ENCODE data around the gene MPP3. TPM values are rescaled to one million over a fixed set of nuclear protein-coding genes. Genes with fewer than 3 reads are reported as not detected.

The MPP3 gene
- polyA plus RNA-seq, 1 donor: 4.4 TPM

DNA sequence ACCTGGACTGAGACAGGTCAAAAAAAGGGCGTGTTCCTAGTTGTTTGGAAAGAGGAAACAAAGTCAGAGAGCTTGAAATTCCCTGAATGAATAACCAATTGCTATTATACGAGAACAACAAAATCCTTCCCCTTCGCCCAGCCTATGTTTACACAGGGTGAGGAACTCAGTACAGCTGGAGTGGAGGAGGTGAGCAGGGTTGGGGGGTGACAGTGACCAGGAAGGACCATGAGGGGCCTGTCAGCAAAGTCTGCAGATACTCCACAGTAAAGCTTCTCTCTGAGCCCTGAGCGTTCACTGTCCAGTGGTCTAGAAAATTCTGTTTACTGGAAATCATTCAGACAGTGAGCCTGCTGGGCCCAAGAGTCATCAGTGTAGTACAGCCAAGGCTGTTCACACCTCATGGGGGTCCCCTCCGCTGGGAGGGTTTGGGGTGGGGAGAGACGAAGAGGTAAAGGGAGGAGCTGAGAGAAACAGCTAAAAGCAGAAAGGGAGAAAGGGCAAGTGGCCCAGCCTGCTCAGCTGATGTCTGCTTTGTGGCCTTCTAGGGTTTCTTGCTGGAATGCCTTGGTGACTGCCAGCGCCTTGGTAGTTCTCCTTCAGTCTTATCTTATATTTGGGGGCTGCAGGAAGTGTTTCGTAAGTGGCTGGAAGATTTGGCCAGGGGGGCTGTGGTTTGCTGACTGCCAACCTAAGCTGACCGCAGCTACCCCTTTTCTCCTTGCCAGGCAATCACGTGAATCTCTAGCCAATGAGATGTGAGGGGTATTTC, 59.9 kb downstream of the MPP3 start:
- no peak for DNase-seq (ENCODE audit: low read depth)

DNA sequence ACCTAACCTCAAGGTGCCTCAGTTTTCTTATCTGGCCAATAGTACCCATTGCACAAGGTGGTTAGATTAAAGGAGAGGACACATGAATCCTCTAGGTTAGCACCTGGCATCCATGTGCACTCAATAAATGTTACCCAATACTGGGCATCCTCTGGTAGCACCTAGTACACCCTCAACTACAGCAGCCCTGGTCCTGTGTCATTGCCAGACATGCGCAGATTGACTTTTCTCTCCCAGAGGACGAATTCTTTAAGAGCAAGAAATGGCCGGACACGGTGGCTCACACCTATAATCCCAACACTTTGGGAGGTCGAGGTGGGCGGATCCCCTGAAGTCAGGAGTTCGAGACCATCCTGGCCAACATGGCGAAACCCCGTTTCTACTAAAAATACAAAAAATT, 61.5 kb downstream of the MPP3 start:
- no peak for DNase-seq (ENCODE audit: low read depth)

DNA sequence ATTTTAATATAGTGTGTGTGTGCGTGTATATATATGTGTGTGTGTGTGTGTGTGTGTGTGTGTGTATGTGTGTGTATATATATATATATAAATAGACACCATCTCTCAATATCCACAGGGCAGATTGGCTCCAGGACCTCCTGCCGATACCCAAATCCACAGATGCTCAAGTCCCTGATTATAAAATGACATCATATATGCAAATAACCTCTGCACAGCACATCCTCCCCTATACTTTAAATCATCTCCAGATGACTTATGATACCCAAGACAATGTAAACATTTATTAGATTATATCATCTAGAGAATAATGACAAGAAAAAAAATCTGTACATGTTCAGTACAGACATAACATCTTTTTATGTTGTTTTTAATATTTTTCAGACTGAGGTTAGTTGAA, 62.0 kb downstream of the MPP3 start:
- DNase-seq (ENCODE audit: low read depth): no peak

DNA sequence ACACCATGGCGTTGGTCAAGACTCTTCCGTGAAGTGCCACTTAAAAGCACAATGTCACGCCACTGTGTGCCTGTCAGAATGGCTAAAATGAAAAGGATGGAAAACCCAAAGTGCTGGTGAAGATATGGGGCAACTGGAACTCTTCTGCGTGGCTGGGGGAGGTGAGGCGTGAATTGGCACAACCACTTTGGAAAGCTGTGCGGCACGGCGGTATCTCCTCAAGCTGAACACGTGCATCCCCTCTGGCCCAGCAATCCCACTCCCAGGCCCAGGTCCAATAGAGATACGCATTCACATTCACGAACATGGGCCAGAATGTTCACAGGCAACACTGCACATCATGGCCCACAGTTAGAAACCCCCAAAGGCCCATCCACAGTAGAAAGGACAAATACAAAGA, 63.1 kb downstream of the MPP3 start:
- DNase-seq (ENCODE audit: low read depth): no peak

DNA sequence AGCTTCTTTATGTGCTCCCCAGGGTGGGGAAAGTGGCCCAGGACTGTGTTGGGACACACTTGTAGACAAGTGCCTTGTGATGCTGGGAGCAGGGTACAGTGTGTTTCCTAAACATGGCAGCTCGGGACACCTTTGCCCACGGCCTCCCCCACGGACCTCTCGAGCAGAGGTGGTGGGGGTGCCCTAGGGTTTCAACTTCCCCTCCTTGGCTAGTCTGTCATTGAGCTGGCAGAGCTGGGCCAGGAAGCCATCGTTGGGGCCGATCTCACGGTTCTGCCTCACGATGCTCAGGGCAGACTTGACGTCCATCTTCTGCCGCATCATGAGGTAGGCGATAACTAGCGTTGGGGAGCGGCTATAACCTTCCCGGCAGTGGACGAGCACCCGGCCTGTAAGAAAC, 63.5 kb downstream of the MPP3 start:
- no peak for DNase-seq (ENCODE audit: low read depth)

DNA sequence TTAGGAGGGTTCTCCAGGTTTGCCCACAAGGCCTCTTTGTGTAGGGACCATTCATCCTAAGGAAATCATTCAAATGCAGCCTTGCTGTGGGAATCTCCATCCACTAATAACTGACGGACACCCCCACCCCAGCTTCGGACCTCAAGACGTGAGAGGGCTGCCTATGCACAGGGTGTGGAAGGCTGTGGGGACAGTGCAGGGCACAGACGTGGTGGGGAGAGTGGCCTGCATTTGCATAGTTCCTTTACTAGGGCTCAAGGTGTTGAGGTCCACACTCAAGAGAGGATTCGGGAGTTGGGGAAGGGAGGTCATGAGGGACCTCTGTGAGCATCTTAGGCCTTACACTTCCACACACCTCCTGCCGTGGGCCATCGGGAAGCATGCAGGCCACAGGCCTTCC, 64.0 kb downstream of the MPP3 start:
- no peak for DNase-seq (ENCODE audit: low read depth)

DNA sequence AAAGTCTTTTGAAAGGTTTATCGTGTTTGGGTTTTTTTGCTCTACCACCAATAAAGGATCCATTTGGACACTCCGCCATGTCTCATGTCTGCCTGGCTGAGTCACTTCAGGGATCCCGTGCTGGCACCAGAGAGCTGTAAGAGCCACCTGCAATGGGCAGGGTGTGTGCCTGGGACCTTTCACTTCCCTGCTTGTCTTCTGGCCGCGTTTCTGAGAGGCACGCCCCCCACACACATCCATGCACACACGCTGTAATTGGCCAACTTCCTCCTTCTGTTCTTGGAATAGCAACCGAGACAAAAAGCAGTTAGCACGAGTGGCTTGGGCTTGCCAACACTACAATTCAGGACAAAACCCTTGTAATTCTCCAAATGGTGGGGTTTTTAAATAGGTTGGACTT, 64.6 kb downstream of the MPP3 start:
- no peak for DNase-seq (ENCODE audit: low read depth)

DNA sequence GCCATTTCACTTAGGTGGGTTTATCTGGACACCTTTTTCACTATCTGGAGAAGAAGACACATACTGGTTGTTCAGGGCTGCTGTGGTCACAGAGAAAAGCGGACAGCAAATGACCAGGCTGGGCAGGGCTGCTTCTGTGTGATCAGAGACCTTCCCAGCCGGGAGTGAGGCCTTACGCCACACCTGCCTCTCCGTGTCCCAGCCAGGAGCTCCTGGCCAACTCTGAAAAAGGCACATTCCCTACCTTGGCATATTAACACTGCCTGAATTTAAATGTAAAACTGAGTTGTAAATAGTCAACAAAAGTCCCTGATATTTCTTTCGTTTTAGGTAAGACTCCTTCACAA, 65.3 kb downstream of the MPP3 start:
- DNase-seq (ENCODE audit: low read depth): no peak

DNA sequence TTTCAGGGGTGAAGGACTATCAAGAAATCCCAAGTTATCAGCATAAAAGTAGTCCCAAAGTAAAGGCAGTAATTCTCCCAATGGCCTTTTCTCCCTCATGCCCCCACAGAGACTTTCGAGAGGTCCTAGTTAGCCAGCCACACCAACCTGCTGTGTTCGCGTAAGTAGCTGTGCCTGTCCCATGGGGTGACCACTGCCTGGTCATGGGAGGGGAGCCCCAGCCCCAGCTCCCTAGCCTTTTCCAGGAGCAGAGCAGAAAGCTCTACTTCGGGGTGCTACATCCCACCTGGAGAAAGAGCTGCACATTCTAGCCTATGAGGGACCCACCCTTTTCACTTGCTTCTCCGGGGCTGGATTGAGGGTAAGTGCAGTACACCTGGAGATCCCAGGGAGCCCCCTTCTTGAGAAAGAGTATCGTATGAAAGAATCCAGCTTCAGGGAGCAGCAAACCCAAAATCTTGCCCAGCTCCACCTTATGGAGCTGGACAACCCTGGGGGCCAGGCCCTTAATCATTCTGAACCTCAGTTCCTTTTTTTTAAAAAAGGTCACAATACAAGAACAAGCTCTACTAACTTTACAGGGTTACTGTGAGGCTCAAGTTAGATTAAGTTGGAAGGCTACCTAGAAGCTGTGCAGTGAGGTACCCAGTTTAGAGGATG, 65.8 kb downstream of the MPP3 start:
- no peak for DNase-seq (ENCODE audit: low read depth)

DNA sequence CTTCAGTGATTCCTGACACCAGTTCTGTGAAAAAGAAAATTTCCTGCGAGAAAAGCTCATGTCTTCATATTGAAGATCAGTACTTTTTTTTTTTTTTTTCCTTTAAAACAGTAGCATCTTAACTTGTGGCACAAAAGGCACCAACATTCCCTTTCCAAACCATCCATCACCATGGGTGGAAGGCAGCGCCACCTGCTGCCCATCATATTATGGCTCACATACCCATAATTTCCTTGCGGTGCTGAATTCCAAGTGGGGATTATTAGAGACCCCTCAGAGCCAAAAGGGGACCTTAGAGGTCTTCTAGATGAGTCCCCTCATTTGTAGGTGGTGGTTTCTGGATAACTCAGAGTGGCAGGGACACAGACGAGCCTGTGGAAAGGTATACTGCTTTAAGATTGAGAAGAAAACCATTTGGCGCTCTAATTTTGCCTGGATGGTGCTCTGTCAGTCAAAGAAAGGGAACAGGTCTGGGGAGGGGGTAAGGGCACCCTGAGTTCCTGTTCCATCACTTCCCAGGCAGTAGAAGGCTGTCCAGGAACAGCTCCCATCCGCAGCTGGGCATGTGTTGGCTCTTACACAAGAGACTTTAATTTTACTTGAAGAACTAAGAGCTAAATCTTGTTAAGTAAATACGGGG, 66.4 kb downstream of the MPP3 start:
- DNase-seq (ENCODE audit: low read depth): no peak

DNA sequence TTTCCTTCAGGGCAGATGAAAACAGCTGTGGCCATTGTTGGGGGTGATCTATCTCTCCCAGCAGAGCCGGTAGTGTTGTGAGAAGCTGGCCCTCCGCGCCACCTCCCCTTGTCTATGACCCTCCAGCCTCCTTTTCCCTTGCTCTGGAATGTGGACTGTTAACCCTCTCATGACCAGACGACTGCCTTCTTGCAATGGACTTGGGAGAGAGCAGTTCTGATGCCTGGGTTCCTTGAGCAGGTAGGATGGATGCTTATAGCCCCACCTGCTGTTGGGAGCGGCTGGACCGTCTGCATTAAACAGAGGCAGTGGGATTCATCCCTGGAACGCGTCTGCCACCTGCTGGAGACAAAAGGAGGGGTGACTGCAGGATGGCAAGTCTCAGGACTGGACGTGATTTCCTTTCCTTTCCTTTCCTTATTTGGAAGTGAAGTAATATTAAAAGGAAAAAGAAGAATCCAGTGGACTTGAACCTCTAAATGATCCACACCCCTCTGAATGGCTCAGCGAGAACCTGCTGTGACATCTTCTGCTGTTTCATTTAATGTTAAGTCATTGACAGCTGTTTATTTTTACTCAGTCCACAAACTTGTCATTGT, 72.6 kb downstream of the MPP3 start:
- DNase-seq (ENCODE audit: low read depth): peak; percentile 78

DNA sequence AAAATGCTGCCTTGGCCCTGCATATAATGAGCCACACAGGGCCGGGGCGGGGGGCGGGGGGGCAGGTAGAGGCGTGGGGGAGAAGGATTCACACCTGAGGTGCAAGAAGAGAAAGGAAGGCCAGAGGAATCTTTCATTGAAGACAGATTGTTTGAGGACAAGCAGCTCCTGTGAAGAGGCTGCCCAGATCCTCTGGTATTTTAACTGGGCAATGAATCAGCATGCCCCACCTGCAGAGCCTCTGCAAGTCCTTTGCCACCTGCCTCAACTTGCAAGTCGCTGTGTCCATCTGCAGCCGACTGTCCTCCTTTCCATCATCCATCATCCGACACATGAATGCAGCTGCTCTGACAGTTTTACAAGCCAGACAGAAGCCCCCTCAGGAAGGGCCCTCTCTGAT, 73.1 kb downstream of the MPP3 start:
- no peak for DNase-seq (ENCODE audit: low read depth)

DNA sequence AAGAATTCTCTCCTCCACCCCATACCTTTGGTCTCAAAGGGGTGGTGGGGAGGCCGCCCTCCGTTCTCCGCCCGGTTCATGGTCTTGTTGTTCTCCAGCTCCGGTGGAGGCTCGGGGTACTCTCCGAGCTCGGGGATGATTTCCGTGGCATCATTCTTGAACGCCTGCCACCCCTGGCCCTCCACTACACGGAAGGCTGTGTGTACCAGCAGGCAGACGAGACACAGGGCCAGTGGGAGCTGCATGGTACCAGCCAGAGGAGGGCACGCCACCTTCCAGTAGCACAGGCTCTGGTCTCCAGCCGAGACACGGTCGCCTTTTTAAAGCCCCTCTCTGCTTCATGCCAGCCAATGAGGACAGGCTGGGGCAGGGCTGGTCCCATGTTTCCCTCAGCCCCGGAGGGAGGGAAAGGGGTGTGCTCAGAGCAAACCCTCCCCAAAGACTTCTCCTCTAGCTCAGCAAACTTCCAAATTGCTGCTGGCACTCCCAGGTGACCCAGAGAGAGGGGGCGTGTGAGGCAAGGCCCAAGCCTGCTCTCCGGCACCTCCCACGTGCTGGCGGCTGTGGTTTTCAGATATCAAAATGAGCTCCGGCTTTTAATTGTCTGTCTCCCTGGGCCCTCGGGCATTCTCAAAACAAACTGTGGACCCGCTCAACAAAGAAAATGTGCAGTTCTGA, 74.3 kb downstream of the MPP3 start, which contains the start of gene SOST:
SOST (minus strand) TSS at position 295 of the 678 bp plus-strand sequence; CDS start at position 245, 50 bp downstream.
- DNase-seq (ENCODE audit: low read depth): no peak

DNA sequence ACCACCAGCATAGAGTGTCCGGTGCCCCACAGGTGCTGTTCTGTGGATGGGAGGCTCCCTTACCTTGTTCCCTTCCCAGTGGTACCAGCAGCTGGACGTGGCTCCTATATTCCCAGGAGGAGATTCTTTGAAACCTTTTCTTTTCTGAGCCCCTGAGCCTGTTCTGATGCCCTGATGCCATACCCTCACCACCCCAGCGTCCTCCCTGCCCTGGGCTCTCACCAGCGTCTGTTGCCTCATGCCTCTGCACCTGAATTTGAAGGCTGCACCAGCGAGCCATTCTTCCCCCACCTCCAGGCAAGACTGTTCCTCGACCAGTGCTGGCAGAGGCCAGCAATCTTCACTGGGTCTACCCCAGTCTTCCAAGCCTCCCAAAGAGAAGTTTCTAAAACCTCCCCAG, 74.9 kb downstream of the MPP3 start:
- DNase-seq (ENCODE audit: low read depth): no peak

DNA sequence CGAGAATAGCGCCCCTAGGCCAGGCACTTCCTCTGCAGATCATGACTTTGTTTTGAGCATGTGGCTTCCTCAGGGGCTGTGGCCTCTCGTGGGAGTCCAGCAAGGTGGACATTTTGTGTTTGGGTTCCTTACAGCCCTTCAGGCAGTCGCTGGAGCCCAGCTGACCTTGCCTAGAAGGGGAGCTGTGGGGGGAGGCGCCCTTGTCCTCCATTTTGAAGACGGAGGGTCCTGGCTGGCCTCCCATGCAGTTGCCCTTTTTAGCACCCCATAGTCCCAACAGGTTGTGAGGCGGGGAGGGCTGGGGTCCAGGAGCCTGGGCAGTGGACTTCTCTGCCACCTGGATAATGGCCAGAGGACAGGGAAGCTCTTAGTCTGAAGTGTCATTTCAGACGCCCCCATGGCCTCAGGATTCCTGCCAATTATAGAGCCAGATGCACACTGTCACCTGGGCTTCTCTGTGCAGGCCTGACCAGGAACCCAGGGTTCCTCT, 75.7 kb downstream of the MPP3 start:
- no peak for DNase-seq (ENCODE audit: low read depth)

DNA sequence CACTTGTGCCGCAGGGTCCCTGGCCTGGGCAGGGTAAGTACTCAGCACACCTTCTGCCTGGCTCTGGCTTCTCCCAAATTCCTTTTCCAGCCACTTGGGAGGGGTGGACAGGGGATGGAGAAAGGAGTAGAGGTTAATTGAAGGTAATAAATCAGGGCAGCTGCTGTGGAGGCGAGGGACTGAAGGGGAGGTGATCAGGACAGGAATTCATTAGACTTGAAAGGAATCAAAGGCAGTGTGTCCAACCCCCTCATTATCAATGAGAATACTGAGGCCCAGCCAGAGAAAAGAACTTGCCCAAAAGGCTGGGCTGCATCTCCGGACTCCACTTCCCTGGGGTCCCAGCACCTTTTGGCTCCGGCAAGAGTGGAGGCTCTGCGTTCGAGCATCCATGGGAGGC, 76.7 kb downstream of the MPP3 start:
- DNase-seq (ENCODE audit: low read depth): no peak

DNA sequence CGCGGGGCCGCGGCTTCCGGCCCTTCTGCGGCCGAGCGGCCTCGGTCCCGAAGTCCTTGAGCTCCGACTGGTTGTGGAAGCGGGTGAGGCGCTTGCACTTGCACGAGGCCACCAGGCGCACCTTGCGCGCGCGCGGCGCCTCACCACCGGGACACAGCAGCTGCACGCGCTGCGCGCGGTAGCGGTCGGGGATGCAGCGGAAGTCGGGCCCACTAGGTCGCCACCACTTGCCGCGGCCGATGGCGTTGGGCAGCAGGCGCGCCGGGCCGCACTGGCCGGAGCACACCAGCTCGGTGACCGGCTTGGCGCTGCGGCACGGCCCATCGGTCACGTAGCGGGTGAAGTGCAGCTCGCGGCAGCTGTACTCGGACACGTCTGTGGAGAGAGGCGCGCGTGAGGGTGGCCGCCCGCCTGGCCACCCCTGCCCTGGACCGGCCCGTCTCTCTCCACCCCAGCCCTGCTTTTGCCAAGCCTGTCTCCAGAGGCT, 77.5 kb downstream of the MPP3 start:
- DNase-seq (ENCODE audit: low read depth): no peak

DNA sequence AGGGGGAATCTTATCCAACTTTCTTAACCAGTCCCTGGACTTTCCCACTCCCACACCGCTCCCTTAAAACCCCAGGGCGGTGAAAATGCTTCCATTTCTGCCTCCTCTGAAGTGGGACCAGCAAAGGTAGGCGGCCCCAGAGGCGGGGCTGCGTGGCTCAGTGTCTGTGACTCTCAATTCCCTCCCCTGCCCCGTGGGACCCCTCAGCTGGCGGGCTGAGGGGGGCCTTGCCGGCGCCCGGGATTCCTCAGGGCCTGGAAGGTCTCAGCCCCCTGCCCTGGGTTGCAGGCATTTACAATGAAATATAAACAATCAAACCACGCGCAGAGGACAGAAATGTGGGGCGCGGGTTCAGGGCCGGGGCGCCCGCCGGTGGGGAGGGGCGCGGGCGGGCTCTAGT, 78.0 kb downstream of the MPP3 start:
- no peak for DNase-seq (ENCODE audit: low read depth)

DNA sequence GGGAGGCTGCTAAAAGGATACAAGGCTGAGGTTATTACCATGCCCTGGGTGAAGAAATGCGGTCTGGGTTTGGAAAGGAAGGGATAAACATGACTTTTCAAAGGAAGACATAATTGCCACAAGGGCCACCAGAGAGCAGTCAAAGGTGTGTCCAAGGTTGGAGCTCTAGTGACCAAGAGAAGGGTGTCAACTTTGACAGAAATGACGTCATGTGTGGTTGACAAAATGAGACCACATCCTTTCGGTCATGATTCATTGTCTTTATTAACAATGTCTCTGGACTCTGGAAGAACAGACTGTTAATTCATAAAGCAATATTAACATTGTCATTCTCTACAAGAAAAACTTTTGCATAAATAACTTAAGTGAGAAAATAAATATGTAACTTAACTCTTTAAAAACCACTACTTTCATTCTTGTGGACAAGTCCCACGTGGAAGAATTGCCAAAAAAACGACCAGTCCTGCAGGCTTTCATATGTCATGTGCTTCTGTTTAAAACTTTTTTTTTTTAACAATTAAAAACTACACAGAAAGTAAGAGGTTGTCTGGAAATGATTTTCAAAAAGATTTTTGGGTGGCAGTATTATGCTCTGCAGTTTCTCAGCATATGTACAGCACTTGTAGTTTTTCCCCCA, 79.3 kb downstream of the MPP3 start:
- DNase-seq (ENCODE audit: low read depth): no peak
